Neural cell (in vitro differentiated cells): Measurements from ENCODE around the gene AVPR1B. TPM values are rescaled to one million over a fixed set of nuclear protein-coding genes. Genes with fewer than 3 reads are reported as not detected.

ENCODE experiments used
- H2AFZ ChIP-seq: fragments of 200-600, 300-800 bp; sonication (generic), shearing (Covaris generic); 2 replicates; pipeline ENCODE4 v1.6.0; 2014; ENCODE audit warnings: low read depth, mild to moderate bottlenecking, antibody characterized with exemption, low read length, moderate library complexity
- H3F3A ChIP-seq: fragments of 200-600 bp; shearing (Covaris generic); 2 replicates; pipeline ENCODE4 v1.6.1; 2016; ENCODE audit warnings: mild to moderate bottlenecking, moderate library complexity, mixed read lengths, antibody characterized with exemption, low read length; ENCODE audit not compliant: insufficient read depth, poor library complexity, severe bottlenecking
- H3K27ac ChIP-seq: fragments of 200-600, 300-800 bp; sonication (generic), shearing (Covaris generic); 2 replicates; pipeline ENCODE4 v1.5.1; 2014; ENCODE audit warnings: mild to moderate bottlenecking, low read length, moderate library complexity
- H3K27me3 ChIP-seq: fragments of 300-800, 200-600 bp; sonication (generic), shearing (Covaris generic); 2 replicates; pipeline ENCODE4 v1.6.0; 2014; ENCODE audit warnings: mild to moderate bottlenecking, low read depth, low read length, moderate library complexity; ENCODE audit not compliant: insufficient read depth
- H3K36me3 ChIP-seq: fragments of 300-800, 200-600 bp; sonication (generic), shearing (Covaris generic); 2 replicates; pipeline ENCODE4 v1.5.1; 2014; ENCODE audit warnings: mild to moderate bottlenecking, antibody characterized with exemption, low read length, moderate library complexity; ENCODE audit not compliant: insufficient read depth
- H3K4me2 ChIP-seq: fragments of 300-800, 200-600 bp; sonication (generic), shearing (Covaris generic); 2 replicates; pipeline ENCODE4 v1.6.0; 2014; ENCODE audit warnings: mild to moderate bottlenecking, low read length
- H3K4me3 ChIP-seq: fragments of 300-800, 200-600 bp; sonication (generic), shearing (Covaris generic); 2 replicates; pipeline ENCODE4 v1.5.1; 2014; ENCODE audit warnings: mild to moderate bottlenecking, low read length, moderate library complexity
- H3K79me2 ChIP-seq: fragments of 200-600 bp; shearing (Covaris generic); replicated peaks from 2 replicates; pipeline ENCODE4 v1.6.0; 2014; ENCODE audit warnings: mild to moderate bottlenecking, low read length, moderate library complexity; ENCODE audit not compliant: insufficient read depth
- H3K9ac ChIP-seq: fragments of 300-800, 200-600 bp; sonication (generic), shearing (Covaris generic); 2 replicates; pipeline ENCODE4 v1.6.1; 2016; ENCODE audit warnings: mild to moderate bottlenecking, low read length, mixed read lengths
- H3K9me2 ChIP-seq: fragments of 200-600 bp; shearing (Covaris generic); 2 replicates; pipeline ENCODE4 v1.6.1; 2016; ENCODE audit warnings: mild to moderate bottlenecking, low read length, mixed read lengths; ENCODE audit not compliant: insufficient read depth
- H3K9me3 ChIP-seq: fragments of 200-600, 300-800 bp; sonication (generic), shearing (Covaris generic); 2 replicates; pipeline ENCODE4 v1.6.1; 2016; ENCODE audit warnings: mild to moderate bottlenecking, mixed run types, low read length, moderate library complexity, mixed read lengths
- H4K20me1 ChIP-seq: fragments of 200-600 bp; shearing (Covaris generic); 2 replicates; pipeline ENCODE4 v1.6.1; 2016; ENCODE audit warnings: mild to moderate bottlenecking, mixed run types; ENCODE audit not compliant: insufficient read depth
- CTCF ChIP-seq: fragments of 450-650 bp; IDR thresholded peaks from 2 replicates; pipeline ENCODE4 v1.5.1; 2014; ENCODE audit warnings: antibody characterized with exemption, mild to moderate bottlenecking, moderate library complexity; ENCODE audit not compliant: poor library complexity, severe bottlenecking
- EP300 ChIP-seq: fragments of 450-650 bp; conservative IDR thresholded peaks from 2 replicates; pipeline ENCODE4 v1.6.1; 2014; ENCODE audit warnings: antibody characterized with exemption, mild to moderate bottlenecking, moderate library complexity; ENCODE audit not compliant: poor library complexity, severe bottlenecking
- EZH2 ChIP-seq: fragments of 200-600, 300-800 bp; shearing (Covaris generic), sonication (generic); IDR thresholded peaks from 2 replicates; pipeline ENCODE4 v1.6.1; 2014; ENCODE audit warnings: antibody characterized with exemption, low read length, borderline replicate concordance, mild to moderate bottlenecking; ENCODE audit not compliant: insufficient read depth, poor library complexity, severe bottlenecking
- MXI1 ChIP-seq: fragments of 450-650 bp; conservative IDR thresholded peaks from 2 replicates; pipeline ENCODE4 v1.6.1; 2014; ENCODE audit warnings: antibody characterized with exemption, mild to moderate bottlenecking; ENCODE audit not compliant: poor library complexity, severe bottlenecking
- POLR2AphosphoS5 ChIP-seq: IDR thresholded peaks from 2 replicates; pipeline ENCODE4 v1.6.1; 2012
- RAD21 ChIP-seq: fragments of 450-650 bp; conservative IDR thresholded peaks from 2 replicates; pipeline ENCODE4 v1.6.1; 2014; ENCODE audit warnings: antibody characterized with exemption, mild to moderate bottlenecking, moderate library complexity
- SMC3 ChIP-seq: fragments of 450-650 bp; conservative IDR thresholded peaks from 2 replicates; pipeline ENCODE4 v1.6.1; 2014; ENCODE audit warnings: antibody characterized with exemption, mild to moderate bottlenecking, moderate library complexity; ENCODE audit not compliant: poor library complexity
- TAF1 ChIP-seq: IDR thresholded peaks from 2 replicates; pipeline ENCODE4 v1.6.1; 2012; ENCODE audit warnings: low read depth
- polyA plus RNA-seq: library from polyadenylated mRNA; depleted of rRNA; stranded (reverse); fragments of >200 nt; gene quantifications from 2 replicates; pipeline ENCODE4 v1.2.3, GENCODE V29; 2014
- TF ChIP-seq, protein P1 (sequence below): IDR thresholded peaks from 2 replicates; pipeline ENCODE4 v1.6.1; 2012; ENCODE audit warnings: borderline replicate concordance

AVPR1B gene
- polyA plus RNA-seq, 1 donor from 2014 or later = not detected

DNA sequence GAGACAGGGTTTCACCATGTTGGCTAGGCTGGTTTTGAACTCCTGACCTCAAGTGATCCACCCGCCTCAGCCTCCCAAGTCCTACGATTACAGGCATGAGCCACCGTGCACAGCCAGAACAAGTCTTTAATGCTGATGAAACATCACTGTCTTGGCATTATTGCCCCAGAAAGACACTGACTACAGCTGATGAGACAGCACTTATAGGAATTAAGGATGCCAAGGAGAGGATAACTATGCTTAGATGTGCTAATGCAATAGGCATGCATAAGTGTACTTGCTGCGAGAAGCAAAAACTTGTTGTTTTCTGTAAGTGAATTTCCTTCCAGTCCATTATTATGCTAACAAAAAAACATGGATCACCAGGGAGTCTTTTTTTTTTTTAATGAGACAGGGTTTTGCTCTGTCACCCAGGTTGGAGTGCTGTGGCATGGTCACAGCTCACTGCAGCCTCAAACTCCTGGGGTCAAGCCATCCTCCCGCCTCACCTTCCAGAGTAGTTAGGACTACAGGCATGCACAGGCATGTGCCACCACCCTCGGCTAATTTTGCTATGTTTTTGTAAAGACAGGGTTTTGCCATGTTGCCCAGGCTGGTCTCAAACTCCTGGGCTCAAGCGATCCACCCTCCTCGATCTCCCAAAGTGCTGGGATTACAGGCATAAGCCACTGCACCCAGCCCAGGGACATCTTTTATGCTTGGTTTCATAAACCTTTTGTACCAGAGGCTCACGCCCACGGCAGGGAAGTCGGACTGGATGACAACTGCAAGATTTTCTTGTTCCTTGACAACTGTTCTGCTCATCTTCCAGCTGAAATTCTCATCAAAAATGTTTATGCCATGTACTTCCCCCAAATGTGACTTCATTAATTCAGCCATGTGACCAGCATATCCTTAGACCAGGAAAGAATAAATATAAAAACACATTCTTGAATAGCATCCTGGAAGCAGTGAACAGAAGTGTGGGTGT is 41.1 kb downstream of the AVPR1B start:
- Histone ChIP-seq H3F3A (no peaks in the 10 kb centered on the region), H3K27me3 (no peaks in the 10 kb centered on the region), H3K4me2 (no peak overlapping the region), H2AFZ (no peak overlapping the region), H3K79me2 (no peaks in the 10 kb centered on the region), H3K9me2 (no peaks in the 10 kb centered on the region), H3K36me3 (no peaks in the 10 kb centered on the region), H4K20me1 (no peaks in the 10 kb centered on the region), H3K9ac (no peak overlapping the region), H3K27ac (no peak overlapping the region), H3K9me3 (no peaks in the 10 kb centered on the region), H3K4me3 (no peak overlapping the region)
- no peak for TF ChIP-seq TAF1
- TF ChIP-seq, protein P1, sequence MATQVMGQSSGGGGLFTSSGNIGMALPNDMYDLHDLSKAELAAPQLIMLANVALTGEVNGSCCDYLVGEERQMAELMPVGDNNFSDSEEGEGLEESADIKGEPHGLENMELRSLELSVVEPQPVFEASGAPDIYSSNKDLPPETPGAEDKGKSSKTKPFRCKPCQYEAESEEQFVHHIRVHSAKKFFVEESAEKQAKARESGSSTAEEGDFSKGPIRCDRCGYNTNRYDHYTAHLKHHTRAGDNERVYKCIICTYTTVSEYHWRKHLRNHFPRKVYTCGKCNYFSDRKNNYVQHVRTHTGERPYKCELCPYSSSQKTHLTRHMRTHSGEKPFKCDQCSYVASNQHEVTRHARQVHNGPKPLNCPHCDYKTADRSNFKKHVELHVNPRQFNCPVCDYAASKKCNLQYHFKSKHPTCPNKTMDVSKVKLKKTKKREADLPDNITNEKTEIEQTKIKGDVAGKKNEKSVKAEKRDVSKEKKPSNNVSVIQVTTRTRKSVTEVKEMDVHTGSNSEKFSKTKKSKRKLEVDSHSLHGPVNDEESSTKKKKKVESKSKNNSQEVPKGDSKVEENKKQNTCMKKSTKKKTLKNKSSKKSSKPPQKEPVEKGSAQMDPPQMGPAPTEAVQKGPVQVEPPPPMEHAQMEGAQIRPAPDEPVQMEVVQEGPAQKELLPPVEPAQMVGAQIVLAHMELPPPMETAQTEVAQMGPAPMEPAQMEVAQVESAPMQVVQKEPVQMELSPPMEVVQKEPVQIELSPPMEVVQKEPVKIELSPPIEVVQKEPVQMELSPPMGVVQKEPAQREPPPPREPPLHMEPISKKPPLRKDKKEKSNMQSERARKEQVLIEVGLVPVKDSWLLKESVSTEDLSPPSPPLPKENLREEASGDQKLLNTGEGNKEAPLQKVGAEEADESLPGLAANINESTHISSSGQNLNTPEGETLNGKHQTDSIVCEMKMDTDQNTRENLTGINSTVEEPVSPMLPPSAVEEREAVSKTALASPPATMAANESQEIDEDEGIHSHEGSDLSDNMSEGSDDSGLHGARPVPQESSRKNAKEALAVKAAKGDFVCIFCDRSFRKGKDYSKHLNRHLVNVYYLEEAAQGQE = no peak

DNA sequence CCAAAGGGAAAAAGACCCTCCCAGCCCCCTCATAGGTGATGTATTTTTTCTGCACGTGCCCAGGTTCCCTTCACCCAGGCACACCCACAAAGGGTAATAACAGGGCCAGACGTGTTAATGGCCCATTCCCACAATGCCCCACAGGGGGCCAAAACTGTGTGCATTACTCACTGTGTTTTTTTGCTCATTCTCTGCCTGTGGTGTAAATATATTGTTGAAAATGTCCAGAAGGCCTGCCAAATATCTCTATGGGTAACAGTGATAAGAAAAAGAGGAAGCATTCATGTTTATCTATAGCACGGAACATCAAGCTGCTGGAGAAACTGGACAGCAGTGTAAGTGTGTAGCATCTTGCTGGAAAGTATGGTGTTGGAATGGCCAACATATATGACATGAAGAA is 42.3 kb downstream of the AVPR1B start:
- Histone ChIP-seq H3K36me3 (no peaks in the 10 kb centered on the region), H3K79me2 (no peaks in the 10 kb centered on the region), H3K27me3 (no peaks in the 10 kb centered on the region), H3K4me3 (no peak overlapping the region), H2AFZ (no peak overlapping the region), H3K9me2 (no peaks in the 10 kb centered on the region), H3F3A (no peaks in the 10 kb centered on the region), H3K9me3 (no peaks in the 10 kb centered on the region), H3K9ac (no peak overlapping the region), H3K27ac (no peak overlapping the region), H4K20me1 (no peaks in the 10 kb centered on the region), H3K4me2 (no peak overlapping the region)
- TF ChIP-seq CTCF = no peak
- TF ChIP-seq POLR2AphosphoS5 = no peak
- TF ChIP-seq MXI1 = no peak
- TF ChIP-seq RAD21 = no peak
- no peak for TF ChIP-seq TAF1
- TF ChIP-seq SMC3 = no peak
- TF ChIP-seq, protein P1 = no peak
- no peak for TF ChIP-seq EZH2
- no peak for TF ChIP-seq EP300
